Activated CD8-positive, alpha-beta T cell treated with anti-CD3 and anti-CD28 coated beads for 36 hours (primary cell): ENCODE results near the gene KATNBL1. TPM values are rescaled to one million over a fixed set of nuclear protein-coding genes. Genes with fewer than 3 reads are reported as not detected.
"Not testable (repeated sequence)": the region's sequence is repeated elsewhere in the genome, so short reads cannot be mapped to it uniquely, and the experiment has no call there.

Experiments
- ATAC-seq: fragments of 200-7000 bp; cut with Tn5 transposase; one replicate; pipeline ENCODE4 v1.10.0; 2021; ENCODE audit warnings: mild to moderate bottlenecking, moderate library complexity
- CTCF ChIA-PET: fragments of 350-600 bp; sonication (Branson Sonifier 250); formaldehyde crosslinking; loops from one replicate; lab custom pipeline; 2021; ENCODE audit warnings: antibody characterized with exemption; lab: Charles Lee
- POLR2A ChIA-PET: fragments of 350-600 bp; sonication (Branson Sonifier 250); formaldehyde crosslinking; loops from one replicate; lab custom pipeline; 2021; ENCODE audit warnings: antibody characterized with exemption; lab: Charles Lee
- DNase-seq: peaks from one replicate; pipeline ENCODE4 v3.0.0-alpha.2; 2020
- H3K27ac Mint-ChIP-seq: one replicate; pipeline ENCODE4 v1.8.0; 2021; ENCODE audit warnings: mild to moderate bottlenecking, mixed read lengths
- H3K27me3 Mint-ChIP-seq: one replicate; pipeline ENCODE4 v1.8.0; 2021; ENCODE audit warnings: mixed read lengths
- H3K36me3 Mint-ChIP-seq: one replicate; pipeline ENCODE4 v1.8.0; 2021; ENCODE audit warnings: low read depth, mixed read lengths
- H3K4me1 Mint-ChIP-seq: one replicate; pipeline ENCODE4 v1.8.0; 2021; ENCODE audit warnings: low read depth, mixed read lengths
- H3K4me3 Mint-ChIP-seq: one replicate; pipeline ENCODE4 v1.8.0; 2021; ENCODE audit warnings: mild to moderate bottlenecking, moderate library complexity, mixed read lengths
- H3K9me3 Mint-ChIP-seq: one replicate; pipeline ENCODE4 v1.8.0; 2021; ENCODE audit warnings: mixed read lengths
- CTCF ChIP-seq: fragments of 200-600 bp; IDR thresholded peaks from one replicate; pipeline ENCODE4 v1.8.0; 2022; ENCODE audit warnings: antibody characterized with exemption, mild to moderate bottlenecking
- intact Hi-C: fragments of 100-400 bp; cut with micrococcal nuclease; formaldehyde crosslinking; loops from one replicate; pipeline ENCODE4 v1.10.0; 2022
- total RNA-seq, 2 experiments: library from RNA; stranded (reverse); gene quantifications; one replicate each; pipeline ENCODE4 v1.2.3, GENCODE V29; 2021

Gene KATNBL1
- total RNA-seq, 2 experiments from 2014 or later, result 41.6 to 45.5 TPM

DNA sequence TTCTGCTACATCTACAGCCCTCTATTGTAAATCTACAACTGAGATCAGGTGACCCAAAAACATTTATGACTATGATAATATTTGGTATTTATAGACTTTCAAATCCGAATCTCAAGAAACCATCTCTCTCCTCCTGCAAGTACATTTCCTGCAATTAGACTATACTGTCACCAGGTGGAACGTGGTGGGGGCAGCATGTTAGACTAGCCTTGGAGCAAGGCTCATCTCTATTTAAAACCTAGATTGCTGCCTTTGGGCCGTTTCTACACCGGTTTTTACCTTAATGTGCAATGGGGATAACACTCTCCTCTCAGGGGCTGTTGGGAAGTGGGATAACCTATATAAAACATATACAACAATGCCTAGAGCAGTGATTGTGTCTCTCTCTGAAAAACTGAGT lies 3.8 kb upstream of the KATNBL1 start:
- intact Hi-C loops, result no loop called here
- Mint-ChIP-seq H3K4me3 (no peak overlapping the region), H3K27ac (no peak overlapping the region), H3K9me3 (no peaks in the 10 kb centered on the region), H3K36me3 (no peaks in the 10 kb centered on the region), H3K4me1 (peaks cover 3% of the 10 kb centered on the region), H3K27me3 (no peaks in the 10 kb centered on the region)
- CTCF ChIA-PET, result interaction anchor here (1.0 to 1.5 kb wide), 2 partner anchors 15 to 153 kb away, joined by 3 read pairs; no protein-coding TSS in a partner anchor
- POLR2A ChIA-PET, result interaction anchor here (0.7 kb wide), 1 partner anchor 158 kb away, joined by 3 read pairs; no protein-coding TSS in a partner anchor
- DNase-seq (peak; percentile 15), ATAC-seq (no peak)
- TF ChIP-seq CTCF, result no peak

- no peak overlapping the region for H3K27ac Mint-ChIP-seq
- no peaks in the 10 kb centered on the region for H3K27me3 Mint-ChIP-seq
- TF ChIP-seq CTCF, result no peak
- DNase-seq, result no peak
- no peak for ATAC-seq
- H3K9me3 Mint-ChIP-seq, result no peaks in the 10 kb centered on the region
- peaks cover 21% of the 10 kb centered on the region for H3K36me3 Mint-ChIP-seq
- ChIA-PET CTCF (no interaction called here), POLR2A (no interaction called here)
- peaks cover 36% of the 10 kb centered on the region for H3K4me1 Mint-ChIP-seq
- no peak overlapping the region for H3K4me3 Mint-ChIP-seq
- intact Hi-C loops, result no loop called here
Observed at GRCh38 chr15:34206011-34206410, 3.9 kb downstream of the KATNBL1 start.

DNA sequence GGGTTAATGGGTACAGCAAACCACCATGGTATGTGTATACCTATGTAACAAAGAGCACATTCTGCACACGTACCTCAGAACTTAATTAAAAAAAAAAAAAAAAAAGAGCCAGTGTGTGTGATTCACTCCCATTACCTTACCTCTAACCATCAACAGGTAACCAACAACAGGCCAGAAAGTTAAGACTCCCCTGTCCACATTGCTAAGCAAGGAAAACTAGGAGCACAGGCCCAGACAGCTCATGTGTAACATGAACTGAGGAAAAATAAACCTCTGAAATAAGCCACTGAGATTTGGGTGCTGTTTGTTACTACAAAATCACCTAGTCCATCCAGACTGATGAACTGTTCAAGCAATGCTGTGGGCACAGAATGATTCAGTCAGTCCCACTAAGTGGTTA lies 6.0 kb downstream of the KATNBL1 start:
- intact Hi-C loops, result no loop called here
- H3K4me1 Mint-ChIP-seq, result peaks cover 40% of the 10 kb centered on the region
- ChIA-PET POLR2A (no interaction called here), CTCF (no interaction called here)
- no peak for ATAC-seq
- no peak for TF ChIP-seq CTCF
- H3K27me3 Mint-ChIP-seq, result no peaks in the 10 kb centered on the region
- no peak overlapping the region for H3K27ac Mint-ChIP-seq
- no peak overlapping the region for H3K4me3 Mint-ChIP-seq
- H3K9me3 Mint-ChIP-seq, result no peaks in the 10 kb centered on the region
- no peak for DNase-seq
- peaks cover 35% of the 10 kb centered on the region for H3K36me3 Mint-ChIP-seq

DNA sequence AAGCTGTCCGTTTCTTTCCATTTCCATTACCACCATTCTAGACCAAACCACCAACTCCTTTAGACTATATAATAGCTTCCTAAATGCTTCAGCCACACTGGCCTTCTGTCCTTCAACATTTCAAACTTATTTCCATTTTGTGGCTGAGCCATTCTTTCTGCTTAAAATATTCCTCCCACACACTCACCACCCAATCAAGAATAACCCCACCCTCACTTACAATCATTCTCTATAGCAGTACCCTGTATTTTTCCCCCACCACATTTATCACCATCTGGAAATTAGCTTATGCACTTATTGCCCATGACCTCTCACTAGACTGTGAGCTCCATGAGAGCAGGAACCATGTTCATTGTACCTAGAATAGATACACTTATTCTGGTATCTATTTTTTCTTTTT lies 6.6 kb downstream of the KATNBL1 start:
- no peaks in the 10 kb centered on the region for H3K9me3 Mint-ChIP-seq
- H3K27ac Mint-ChIP-seq, result no peak overlapping the region
- DNase-seq, result no peak
- CTCF ChIA-PET, result no interaction called here
- peaks cover 36% of the 10 kb centered on the region for H3K4me1 Mint-ChIP-seq
- H3K27me3 Mint-ChIP-seq, result no peaks in the 10 kb centered on the region
- POLR2A ChIA-PET, result no interaction called here
- intact Hi-C loops, result no loop called here
- TF ChIP-seq CTCF, result no peak
- H3K36me3 Mint-ChIP-seq, result peaks cover 35% of the 10 kb centered on the region
- H3K4me3 Mint-ChIP-seq, result no peak overlapping the region
- ATAC-seq, result no peak

- CTCF ChIA-PET, H3K27me3 Mint-ChIP-seq, POLR2A ChIA-PET, H3K27ac Mint-ChIP-seq, H3K9me3 Mint-ChIP-seq, H3K4me3 Mint-ChIP-seq, ATAC-seq, intact Hi-C loops, DNase-seq, H3K4me1 Mint-ChIP-seq: not testable (repeated sequence)
- peaks cover 12% of the 10 kb centered on the region for H3K36me3 Mint-ChIP-seq
Observed at GRCh38 chr15:34193272-34193671, 16.6 kb downstream of the KATNBL1 start.
